ENCODE results near the gene TRPM3.

TRPM3 gene

DNA sequence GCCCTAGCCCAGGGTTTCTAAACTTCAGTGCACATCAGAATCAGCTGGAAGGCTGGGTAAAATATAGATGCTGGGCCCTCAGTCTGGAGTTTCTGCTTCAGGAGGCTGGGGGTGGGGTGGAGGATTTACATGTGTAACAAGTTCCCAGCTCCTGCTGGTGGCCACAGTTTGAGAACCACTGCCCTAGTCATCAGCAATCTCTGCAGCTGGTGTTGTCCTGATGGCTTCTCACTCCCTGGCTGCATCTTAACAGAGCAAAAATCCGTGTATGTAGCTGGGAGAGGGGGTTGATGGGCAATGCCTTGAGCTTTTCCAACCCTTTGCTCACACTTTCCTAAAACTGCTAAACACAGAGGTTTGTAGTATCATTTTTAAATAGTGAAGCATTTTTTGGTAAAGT is 520.9 kb downstream of the TRPM3 start:
- H3K4me1 ChIP-seq (ENCODE audit: insufficient read depth, poor library complexity, severe bottlenecking): peaks cover 12% of the 10 kb centered on the region
- H3K9me3 ChIP-seq (ENCODE audit: severe bottlenecking): no peaks in the 10 kb centered on the region
- ATAC-seq (ENCODE audit: low read depth): no peak
- no peak overlapping the region for H3K27ac ChIP-seq (ENCODE audit: poor library complexity, severe bottlenecking)
- H3K36me3 ChIP-seq (ENCODE audit: low read depth): no peaks in the 10 kb centered on the region
- DNase-seq (ENCODE audit: low spot score): no peak
- no peak overlapping the region for H3K4me3 ChIP-seq (ENCODE audit: severe bottlenecking)
- TF ChIP-seq, protein P1, sequence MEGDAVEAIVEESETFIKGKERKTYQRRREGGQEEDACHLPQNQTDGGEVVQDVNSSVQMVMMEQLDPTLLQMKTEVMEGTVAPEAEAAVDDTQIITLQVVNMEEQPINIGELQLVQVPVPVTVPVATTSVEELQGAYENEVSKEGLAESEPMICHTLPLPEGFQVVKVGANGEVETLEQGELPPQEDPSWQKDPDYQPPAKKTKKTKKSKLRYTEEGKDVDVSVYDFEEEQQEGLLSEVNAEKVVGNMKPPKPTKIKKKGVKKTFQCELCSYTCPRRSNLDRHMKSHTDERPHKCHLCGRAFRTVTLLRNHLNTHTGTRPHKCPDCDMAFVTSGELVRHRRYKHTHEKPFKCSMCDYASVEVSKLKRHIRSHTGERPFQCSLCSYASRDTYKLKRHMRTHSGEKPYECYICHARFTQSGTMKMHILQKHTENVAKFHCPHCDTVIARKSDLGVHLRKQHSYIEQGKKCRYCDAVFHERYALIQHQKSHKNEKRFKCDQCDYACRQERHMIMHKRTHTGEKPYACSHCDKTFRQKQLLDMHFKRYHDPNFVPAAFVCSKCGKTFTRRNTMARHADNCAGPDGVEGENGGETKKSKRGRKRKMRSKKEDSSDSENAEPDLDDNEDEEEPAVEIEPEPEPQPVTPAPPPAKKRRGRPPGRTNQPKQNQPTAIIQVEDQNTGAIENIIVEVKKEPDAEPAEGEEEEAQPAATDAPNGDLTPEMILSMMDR (IDR thresholded peaks at IDR 0.05; ENCODE audit: poor library complexity, severe bottlenecking): no peak
- H3K27me3 ChIP-seq (ENCODE audit: insufficient read depth, poor library complexity, severe bottlenecking): no peaks in the 10 kb centered on the region

DNA sequence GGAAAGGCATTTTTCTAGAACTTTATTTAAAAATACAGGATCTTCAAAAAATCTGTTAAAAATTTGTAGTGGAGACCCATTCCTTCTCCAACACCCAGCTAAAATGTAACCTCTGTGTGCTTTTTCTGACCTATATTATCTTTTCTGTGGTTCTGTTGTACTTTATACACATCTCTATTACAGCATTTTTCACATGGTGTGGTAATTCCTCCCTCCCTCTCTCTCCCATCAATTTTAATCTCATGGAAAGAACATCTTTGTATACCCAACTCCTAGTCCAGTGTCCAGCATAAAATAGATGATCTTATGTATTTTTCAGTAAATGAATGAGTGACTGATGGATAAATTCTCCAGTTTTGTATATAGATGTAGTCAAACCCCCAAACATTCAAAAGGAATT is 523.5 kb downstream of the TRPM3 start:
- DNase-seq (ENCODE audit: low spot score) (no peak), ATAC-seq (ENCODE audit: low read depth) (no peak)
- H3K9me3 ChIP-seq (ENCODE audit: severe bottlenecking): no peaks in the 10 kb centered on the region
- no peaks in the 10 kb centered on the region for H3K36me3 ChIP-seq (ENCODE audit: low read depth)
- TF ChIP-seq, protein P1 (IDR thresholded peaks at IDR 0.05; ENCODE audit: poor library complexity, severe bottlenecking): no peak
- H3K27ac ChIP-seq (ENCODE audit: poor library complexity, severe bottlenecking): no peak overlapping the region
- H3K27me3 ChIP-seq (ENCODE audit: insufficient read depth, poor library complexity, severe bottlenecking): no peaks in the 10 kb centered on the region
- H3K4me1 ChIP-seq (ENCODE audit: insufficient read depth, poor library complexity, severe bottlenecking): peaks cover 12% of the 10 kb centered on the region
- H3K4me3 ChIP-seq (ENCODE audit: severe bottlenecking): no peak overlapping the region

DNA sequence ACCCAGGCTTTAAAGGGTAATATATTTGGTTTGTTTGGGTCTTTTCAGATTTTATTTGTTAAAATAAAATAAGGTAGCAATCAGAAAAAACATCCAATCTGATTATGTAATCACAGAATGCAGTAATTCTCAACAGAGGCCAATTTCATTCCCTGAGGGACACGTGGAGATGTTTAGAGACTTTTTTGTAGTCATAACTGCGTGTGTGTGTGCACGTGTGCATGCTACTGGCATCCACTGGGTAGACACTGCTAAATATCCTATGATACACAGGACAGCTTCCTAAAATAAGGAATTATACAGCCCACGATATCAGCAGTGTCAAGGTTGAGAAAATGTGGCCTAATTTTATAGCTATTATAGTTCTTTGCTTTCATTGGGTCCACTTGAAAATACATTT is 526.2 kb downstream of the TRPM3 start:
- no peaks in the 10 kb centered on the region for H3K36me3 ChIP-seq (ENCODE audit: low read depth)
- H3K4me1 ChIP-seq (ENCODE audit: insufficient read depth, poor library complexity, severe bottlenecking): no peaks in the 10 kb centered on the region
- TF ChIP-seq, protein P1 (IDR thresholded peaks at IDR 0.05; ENCODE audit: poor library complexity, severe bottlenecking): no peak
- H3K9me3 ChIP-seq (ENCODE audit: severe bottlenecking): no peaks in the 10 kb centered on the region
- no peak for ATAC-seq (ENCODE audit: low read depth)
- no peak for DNase-seq (ENCODE audit: low spot score)
- H3K4me3 ChIP-seq (ENCODE audit: severe bottlenecking): no peak overlapping the region
- no peaks in the 10 kb centered on the region for H3K27me3 ChIP-seq (ENCODE audit: insufficient read depth, poor library complexity, severe bottlenecking)
- no peak overlapping the region for H3K27ac ChIP-seq (ENCODE audit: poor library complexity, severe bottlenecking)

DNA sequence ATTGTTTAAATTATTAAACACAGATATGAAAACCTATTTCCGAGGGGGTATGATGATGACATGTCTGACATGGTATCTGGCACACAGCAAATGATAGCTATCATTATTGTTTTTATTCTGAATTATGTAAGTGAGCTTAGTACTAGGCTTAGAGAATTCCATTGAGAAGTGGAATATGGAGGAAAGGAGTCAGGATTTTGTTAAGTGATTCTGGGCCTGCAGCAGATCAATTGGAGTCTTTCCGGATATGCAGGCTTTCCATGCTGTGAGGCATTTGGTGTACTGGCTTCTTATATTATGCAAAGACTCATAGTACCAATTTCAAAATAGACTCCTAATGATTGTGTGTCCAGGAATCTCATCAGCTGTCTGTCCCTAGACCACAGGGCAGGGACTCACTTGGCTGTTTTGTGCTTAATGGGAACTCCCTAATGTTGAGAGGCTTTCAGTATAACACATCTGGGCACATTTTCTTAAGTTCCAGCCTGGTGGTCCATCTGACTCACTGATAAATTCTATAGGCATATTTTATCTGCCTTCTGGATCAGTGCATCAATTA is 527.0 kb downstream of the TRPM3 start:
- Histone ChIP-seq H3K9me3 (ENCODE audit: severe bottlenecking) (no peaks in the 10 kb centered on the region), H3K27ac (ENCODE audit: poor library complexity, severe bottlenecking) (no peak overlapping the region), H3K4me3 (ENCODE audit: severe bottlenecking) (no peak overlapping the region), H3K36me3 (ENCODE audit: low read depth) (no peaks in the 10 kb centered on the region), H3K4me1 (ENCODE audit: insufficient read depth, poor library complexity, severe bottlenecking) (peaks cover under 1% of the 10 kb centered on the region), H3K27me3 (ENCODE audit: insufficient read depth, poor library complexity, severe bottlenecking) (no peaks in the 10 kb centered on the region)
- TF ChIP-seq, protein P1 (IDR thresholded peaks at IDR 0.05; ENCODE audit: poor library complexity, severe bottlenecking): no peak
- ATAC-seq (ENCODE audit: low read depth) (no peak), DNase-seq (ENCODE audit: low spot score) (no peak)

DNA sequence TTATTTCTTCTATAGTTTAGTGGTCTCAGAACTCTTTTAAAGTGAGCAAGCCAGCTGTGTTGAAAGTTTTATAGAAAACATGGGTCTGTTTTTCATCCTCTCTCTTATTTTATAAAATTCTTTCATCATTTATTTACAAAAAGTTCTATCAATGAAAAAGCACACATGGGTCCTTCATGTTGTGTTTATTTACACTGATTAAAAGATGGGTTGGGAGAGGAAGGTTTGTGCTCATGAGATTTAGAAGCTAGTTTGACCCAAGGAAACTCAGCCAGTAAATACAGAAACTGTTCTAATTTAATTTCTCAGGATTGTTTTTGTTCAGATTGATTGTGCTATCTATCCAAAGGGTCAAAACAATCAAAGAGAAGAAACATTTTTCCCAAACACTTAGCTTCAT is 528.2 kb downstream of the TRPM3 start:
- no peak overlapping the region for H3K27ac ChIP-seq (ENCODE audit: poor library complexity, severe bottlenecking)
- no peak overlapping the region for H3K4me3 ChIP-seq (ENCODE audit: severe bottlenecking)
- DNase-seq (ENCODE audit: low spot score): no peak
- H3K4me1 ChIP-seq (ENCODE audit: insufficient read depth, poor library complexity, severe bottlenecking): peaks cover 4% of the 10 kb centered on the region
- H3K9me3 ChIP-seq (ENCODE audit: severe bottlenecking): no peaks in the 10 kb centered on the region
- TF ChIP-seq, protein P1 (IDR thresholded peaks at IDR 0.05; ENCODE audit: poor library complexity, severe bottlenecking): no peak
- no peak for ATAC-seq (ENCODE audit: low read depth)
- H3K27me3 ChIP-seq (ENCODE audit: insufficient read depth, poor library complexity, severe bottlenecking): no peaks in the 10 kb centered on the region
- H3K36me3 ChIP-seq (ENCODE audit: low read depth): no peaks in the 10 kb centered on the region

Measured in RWPE2 (cell line).